Neural progenitor cell (in vitro differentiated cells): ENCODE results near the gene BPIFA2. TPM values are rescaled to one million over a fixed set of nuclear protein-coding genes. Genes with fewer than 3 reads are reported as not detected.

ENCODE experiments used
- DNase-seq: peaks from one replicate; pipeline ENCODE4 v3.0.0-alpha.2; 2016; ENCODE audit warnings: low spot score
- H2AFZ ChIP-seq: fragments of 200-600 bp; sonication (generic); replicated peaks from 2 replicates; pipeline ENCODE4 v1.6.1; 2016; ENCODE audit warnings: antibody characterized with exemption
- H3F3A ChIP-seq: fragments of 200-600 bp; sonication (generic); 2 replicates; pipeline ENCODE4 v1.6.1; 2016; ENCODE audit warnings: antibody characterized with exemption, low read depth
- H3K27ac ChIP-seq: fragments of 200-600 bp; sonication (generic); 2 replicates; pipeline ENCODE4 v1.5.1; 2016; ENCODE audit warnings: mild to moderate bottlenecking
- H3K27me3 ChIP-seq: fragments of 200-600 bp; sonication (generic); 2 replicates; pipeline ENCODE4 v1.6.1; 2016; ENCODE audit warnings: mild to moderate bottlenecking, moderate library complexity
- H3K36me3 ChIP-seq: fragments of 200-600 bp; sonication (generic); 2 replicates; pipeline ENCODE4 v1.5.1; 2016
- H3K4me1 ChIP-seq: fragments of 200-600 bp; sonication (generic); 2 replicates; pipeline ENCODE4 v1.6.1; 2016; ENCODE audit warnings: mixed run types
- H3K4me2 ChIP-seq: fragments of 200-600 bp; sonication (generic); 2 replicates; pipeline ENCODE4 v1.6.1; 2016
- H3K4me3 ChIP-seq: fragments of 200-600 bp; sonication (generic); 2 replicates; pipeline ENCODE4 v1.5.1; 2016
- H3K79me2 ChIP-seq: fragments of 200-600 bp; sonication (generic); 2 replicates; pipeline ENCODE4 v1.6.1; 2016; ENCODE audit warnings: low read depth
- H3K9ac ChIP-seq: fragments of 200-600 bp; sonication (generic); 2 replicates; pipeline ENCODE4 v1.6.1; 2016
- H3K9me3 ChIP-seq: fragments of 200-600 bp; sonication (generic); 2 replicates; pipeline ENCODE4 v1.5.1; 2016; ENCODE audit warnings: low read depth
- H4K20me1 ChIP-seq: fragments of 200-600 bp; sonication (generic); 2 replicates; pipeline ENCODE4 v1.6.1; 2016; ENCODE audit warnings: low read depth
- H3K27ac Mint-ChIP-seq: 3 replicates; pipeline ENCODE4 v1.8.0; 2021; ENCODE audit warnings: mixed read lengths
- H3K27me3 Mint-ChIP-seq: 2 replicates; pipeline ENCODE4 v1.8.0; 2022; ENCODE audit warnings: low read depth, mild to moderate bottlenecking, inconsistent platforms, moderate library complexity, mixed read lengths; ENCODE audit not compliant: insufficient read depth
- H3K36me3 Mint-ChIP-seq: 3 replicates; pipeline ENCODE4 v1.8.0; 2021; ENCODE audit warnings: mixed read lengths
- H3K4me1 Mint-ChIP-seq: 3 replicates; pipeline ENCODE4 v1.8.0; 2021; ENCODE audit warnings: mixed read lengths
- H3K4me3 Mint-ChIP-seq: 3 replicates; pipeline ENCODE4 v1.8.0; 2021; ENCODE audit warnings: mild to moderate bottlenecking, moderate library complexity, mixed read lengths
- H3K9me3 Mint-ChIP-seq: 3 replicates; pipeline ENCODE4 v1.8.0; 2020; ENCODE audit warnings: mixed read lengths
- CTCF ChIP-seq: fragments of 200-600 bp; sonication (generic); IDR thresholded peaks from 2 replicates; pipeline ENCODE4 v1.5.1; 2017; ENCODE audit warnings: antibody characterized with exemption, mild to moderate bottlenecking
- EZH2 ChIP-seq: fragments of 200-600 bp; sonication (generic); IDR thresholded peaks from 2 replicates; pipeline ENCODE4 v1.6.1; 2017; ENCODE audit warnings: antibody characterized with exemption, mild to moderate bottlenecking, moderate library complexity
- EZH2phosphoT487 ChIP-seq: fragments of 200-600 bp; sonication (generic); IDR thresholded peaks from 2 replicates; pipeline ENCODE4 v1.6.1; 2017; ENCODE audit warnings: antibody characterized with exemption
- total RNA-seq: library from RNA; depleted of rRNA; stranded (reverse); fragments of >200 nt; gene quantifications from 2 replicates; pipeline ENCODE4 v1.2.3, GENCODE V29; 2015; ENCODE audit warnings: low replicate concordance

Gene BPIFA2
- total RNA-seq, 1 donor from 2014 or later = not detected

- no peaks in the 10 kb centered on the region for H3K36me3 ChIP-seq
- H3K27ac ChIP-seq = no peak overlapping the region
- no peaks in the 10 kb centered on the region for H3K36me3 Mint-ChIP-seq
- H3F3A ChIP-seq = peaks cover 12% of the 10 kb centered on the region
- H3K27me3 Mint-ChIP-seq = peaks cover 5% of the 10 kb centered on the region
- no peaks in the 10 kb centered on the region for H3K9me3 Mint-ChIP-seq
- H3K4me1 Mint-ChIP-seq = peaks cover 3% of the 10 kb centered on the region
- H3K4me3 Mint-ChIP-seq = no peak overlapping the region
- no peak overlapping the region for H3K9ac ChIP-seq
- no peaks in the 10 kb centered on the region for H3K9me3 ChIP-seq
- TF ChIP-seq CTCF = no peak
- no peak for TF ChIP-seq EZH2
- no peak for TF ChIP-seq EZH2phosphoT487
- H3K27ac Mint-ChIP-seq = no peak overlapping the region
- no peaks in the 10 kb centered on the region for H4K20me1 ChIP-seq
- peaks cover 10% of the 10 kb centered on the region for H3K4me1 ChIP-seq
- H3K4me3 ChIP-seq = no peak overlapping the region
- peak; percentile 31 for DNase-seq
- no peak overlapping the region for H2AFZ ChIP-seq
- H3K27me3 ChIP-seq = no peaks in the 10 kb centered on the region
- no peaks in the 10 kb centered on the region for H3K79me2 ChIP-seq
- no peak overlapping the region for H3K4me2 ChIP-seq
Observed at GRCh38 chr20:33176101-33176500, 8.1 kb downstream of the BPIFA2 start.

GRCh38 chr20:33177866-33178265 lies 9.9 kb downstream of the BPIFA2 start:
- Histone ChIP-seq H3K9ac (no peak overlapping the region), H4K20me1 (no peaks in the 10 kb centered on the region), H3K4me1 (peaks cover 10% of the 10 kb centered on the region), H3K4me2 (no peak overlapping the region), H3K4me3 (no peak overlapping the region), H3K27ac (no peak overlapping the region), H2AFZ (no peak overlapping the region), H3F3A (peaks cover 12% of the 10 kb centered on the region), H3K27me3 (no peaks in the 10 kb centered on the region), H3K79me2 (no peaks in the 10 kb centered on the region), H3K9me3 (no peaks in the 10 kb centered on the region), H3K36me3 (no peaks in the 10 kb centered on the region)
- no peak for DNase-seq
- Mint-ChIP-seq H3K4me3 (no peak overlapping the region), H3K36me3 (no peaks in the 10 kb centered on the region), H3K27me3 (peaks cover 7% of the 10 kb centered on the region), H3K4me1 (peaks cover 3% of the 10 kb centered on the region), H3K9me3 (no peaks in the 10 kb centered on the region), H3K27ac (no peak overlapping the region)
- no peak for TF ChIP-seq EZH2phosphoT487
- TF ChIP-seq CTCF = no peak
- no peak for TF ChIP-seq EZH2

GRCh38 chr20:33178726-33179125 lies 10.8 kb downstream of the BPIFA2 start:
- no peak overlapping the region for H3K4me3 ChIP-seq
- no peaks in the 10 kb centered on the region for H3K36me3 Mint-ChIP-seq
- H3K4me2 ChIP-seq = no peak overlapping the region
- peaks cover 10% of the 10 kb centered on the region for H3K4me1 ChIP-seq
- H3F3A ChIP-seq = peaks cover 12% of the 10 kb centered on the region
- no peaks in the 10 kb centered on the region for H3K9me3 Mint-ChIP-seq
- peaks cover 3% of the 10 kb centered on the region for H3K4me1 Mint-ChIP-seq
- DNase-seq = peak; percentile 62
- no peak overlapping the region for H3K9ac ChIP-seq
- no peaks in the 10 kb centered on the region for H3K9me3 ChIP-seq
- H3K4me3 Mint-ChIP-seq = no peak overlapping the region
- H4K20me1 ChIP-seq = no peaks in the 10 kb centered on the region
- no peaks in the 10 kb centered on the region for H3K27me3 ChIP-seq
- no peaks in the 10 kb centered on the region for H3K36me3 ChIP-seq
- no peak overlapping the region for H3K27ac ChIP-seq
- no peaks in the 10 kb centered on the region for H3K79me2 ChIP-seq
- H3K27ac Mint-ChIP-seq = no peak overlapping the region
- no peak overlapping the region for H2AFZ ChIP-seq
- peaks cover 7% of the 10 kb centered on the region for H3K27me3 Mint-ChIP-seq
- TF ChIP-seq CTCF (no peak), EZH2phosphoT487 (no peak), EZH2 (no peak)
